Measurements from ENCODE around the gene TRPV4.

TRPV4 gene

GRCh38 chr12:109764123-109764522 is 69.1 kb downstream of the TRPV4 start:
- DNase-seq (ENCODE audit: low read depth in 2 of 2): no peak

- DNase-seq (ENCODE audit: low read depth in 2 of 2): no peak
These were observed 69.9 kb downstream of the TRPV4 start for GRCh38 chr12:109763201-109763841.

GRCh38 chr12:109762673-109763191 is 70.5 kb downstream of the TRPV4 start:
- no peak for DNase-seq (ENCODE audit: low read depth in 2 of 2)

- no peak for DNase-seq (ENCODE audit: low read depth in 2 of 2)
These were observed 71.0 kb downstream of the TRPV4 start for GRCh38 chr12:109762071-109762672.

- DNase-seq (ENCODE audit: low read depth in 2 of 2): no peak
These were observed 72.0 kb downstream of the TRPV4 start for GRCh38 chr12:109760930-109761921.

- no peak for DNase-seq (ENCODE audit: low read depth in 2 of 2)
These were observed 72.9 kb downstream of the TRPV4 start for GRCh38 chr12:109760031-109760929.

GRCh38 chr12:109759595-109759994 is 73.6 kb downstream of the TRPV4 start:
- no peak for DNase-seq (ENCODE audit: low read depth in 2 of 2)

- no peak for DNase-seq (ENCODE audit: low read depth in 2 of 2)
These were observed 74.5 kb downstream of the TRPV4 start for GRCh38 chr12:109758426-109759420.

- no peak for DNase-seq (ENCODE audit: low read depth in 2 of 2)
These were observed 75.4 kb downstream of the TRPV4 start for GRCh38 chr12:109757671-109758265.

GRCh38 chr12:109756457-109756856 is 76.7 kb downstream of the TRPV4 start:
- no peak for DNase-seq (ENCODE audit: low read depth in 2 of 2)

- no peak for DNase-seq (ENCODE audit: low read depth in 2 of 2)
These were observed 79.2 kb downstream of the TRPV4 start for GRCh38 chr12:109753959-109754358.

- DNase-seq (ENCODE audit: low read depth in 2 of 2): no peak
These were observed 80.2 kb downstream of the TRPV4 start for GRCh38 chr12:109753054-109753401.

GRCh38 chr12:109752117-109753053 is 80.8 kb downstream of the TRPV4 start:
- DNase-seq (ENCODE audit: low read depth in 2 of 2): no peak

GRCh38 chr12:109744986-109745942 is 87.9 kb downstream of the TRPV4 start:
- no peak for DNase-seq (ENCODE audit: low read depth in 2 of 2)

GRCh38 chr12:109744026-109744425 is 89.2 kb downstream of the TRPV4 start:
- DNase-seq (ENCODE audit: low read depth in 2 of 2): no peak

GRCh38 chr12:109743076-109743910 is 89.9 kb downstream of the TRPV4 start:
- DNase-seq (ENCODE audit: low read depth in 2 of 2): no peak

Data from fibroblast of skin of left biceps (primary cell).